ENCODE measurements around the gene ACAD8. TPM values are rescaled to one million over a fixed set of nuclear protein-coding genes. Genes with fewer than 3 reads are reported as not detected.
"Not testable (repeated sequence)": the region's sequence is repeated elsewhere in the genome, so short reads cannot be mapped to it uniquely, and the experiment has no call there.

The ACAD8 gene
- total and polyA plus RNA-seq, 2 of the 4 experiments (the other 2 are of a cell fraction), result 11.1 to 21.2 TPM

- H3K27ac ChIP-seq (ENCODE audit: insufficient read depth, low read length); H3K9ac ChIP-seq (ENCODE audit: low read depth, low read length); H3K36me3 ChIP-seq (ENCODE audit: control insufficient read depth, insufficient read depth, low read length); H3K4ac ChIP-seq (ENCODE audit: low read depth, low read length); H3K23ac ChIP-seq (ENCODE audit: low read depth, low read length); dilution Hi-C loops (cut with HindIII; ENCODE audit: low sequenced_read_pairs, unreplicated experiment); H3K4me1 ChIP-seq (ENCODE audit: control insufficient read depth, insufficient read depth, low read length); H3K4me3 ChIP-seq (ENCODE audit: insufficient read depth, low read depth, low read length); H4K91ac ChIP-seq (ENCODE audit: insufficient read depth, low read depth, low read length); H3K14ac ChIP-seq (replicated peaks; ENCODE audit: low read depth, low read length); H3K4me2 ChIP-seq (ENCODE audit: low read depth, low read length); H2BK120ac ChIP-seq (ENCODE audit: low read depth, low read length); H2AFZ ChIP-seq (replicated peaks; ENCODE audit: low read length, poor library complexity); H3K27me3 ChIP-seq (ENCODE audit: control insufficient read depth, insufficient read depth, low read length); H3K56ac ChIP-seq (ENCODE audit: extremely low read depth, insufficient read depth, low read length); H2AK9ac ChIP-seq (replicated peaks; ENCODE audit: low read depth, low read length, poor library complexity); H4K5ac ChIP-seq (ENCODE audit: low read depth, low read length); H3K9me3 ChIP-seq (ENCODE audit: control insufficient read depth, insufficient read depth, low read length); POLR2A ChIA-PET (ENCODE audit: unreplicated experiment); DNase-seq; in situ Hi-C loops (cut with MboI; ENCODE audit: low sequenced_read_pairs); H3K79me1 ChIP-seq (ENCODE audit: low read depth in 1 of 2, low read length in 2 of 2); H2BK20ac ChIP-seq (ENCODE audit: low read depth, low read length); intact Hi-C loops (cut with micrococcal nuclease); H4K20me1 ChIP-seq (ENCODE audit: insufficient read depth, low read length); H2BK15ac ChIP-seq (ENCODE audit: low read depth, low read length); ATAC-seq (ENCODE audit: low read depth); CTCF ChIA-PET; H2BK5ac ChIP-seq (ENCODE audit: low read depth, low read length, poor library complexity, severe bottlenecking); H3K18ac ChIP-seq (ENCODE audit: low read depth, low read length); BruUV-seq (replicated peaks); H4K8ac ChIP-seq (ENCODE audit: low read depth in 2 of 2, low read length in 2 of 2); H3K9me1 ChIP-seq (ENCODE audit: insufficient read depth, low read length); H2AK5ac ChIP-seq (ENCODE audit: low read depth, low read length): not testable (repeated sequence)
- WGBS, 2 experiments (ENCODE audit: extremely low coverage in 2 of 2, insufficient read length in 1 of 2), result no CpG with 5 or more reads among the region's 5 CpGs
Observed at GRCh38 chr11:134284349-134284748, 31.0 kb downstream of the ACAD8 start.

All from IMR-90 (cell line).